A549 (cell line): ENCODE results near the gene DNAJC30.

Source experiments
- BHLHE40 ChIP-seq: IDR thresholded peaks from 2 replicates; pipeline ENCODE4 v1.6.1; 2012; ENCODE audit warnings: low read depth, low read length, inconsistent platforms
- CTCF ChIP-seq: fragments of >200 bp; sonication (Bioruptor Twin); formaldehyde crosslinking; IDR thresholded peaks from 3 replicates; pipeline ENCODE4 v1.5.1; 2016
- EHMT2 ChIP-seq: fragments of 200-600 bp; sonication (generic); IDR thresholded peaks from 2 replicates; pipeline ENCODE4 v1.6.1; 2016; ENCODE audit warnings: antibody characterized with exemption, low read depth, mild to moderate bottlenecking, moderate library complexity
- FOSL2 ChIP-seq, 2 experiments: fragments of 450-650 bp in 1 of 2; fragments of >200 bp in 1 of 2; sonication (Bioruptor Twin) in 1 of 2; formaldehyde crosslinking; IDR thresholded peaks; 2 replicates each; pipeline versions ENCODE4 v1.5.0 to v1.6.1; 2016 to 2020; ENCODE audit warnings: mild to moderate bottlenecking in 1 of 2, moderate library complexity in 1 of 2
- JUN ChIP-seq, 2 experiments: fragments of >200 bp; sonication (Bioruptor Twin); formaldehyde crosslinking; IDR thresholded peaks; 2 replicates in 1 of 2; 3 replicates in 1 of 2; pipeline ENCODE4 v1.6.1; 2016 to 2017
- JUNB ChIP-seq: fragments of >200 bp; sonication (Bioruptor Twin); formaldehyde crosslinking; IDR thresholded peaks from 2 replicates; pipeline ENCODE4 v1.6.1; 2016
- PHF8 ChIP-seq: fragments of 200-600 bp; sonication (generic); IDR thresholded peaks from 2 replicates; pipeline ENCODE4 v1.6.1; 2016; ENCODE audit warnings: low read depth, mild to moderate bottlenecking, antibody characterized with exemption, moderate library complexity, borderline replicate concordance
- RAD21 ChIP-seq, 2 experiments: fragments of >200 bp in 1 of 2; sonication (Bioruptor Twin) in 1 of 2; formaldehyde crosslinking in 1 of 2; IDR thresholded peaks in 1 of 2; conservative IDR thresholded peaks in 1 of 2; 2 replicates in 1 of 2; 3 replicates in 1 of 2; pipeline ENCODE4 v1.6.1; 2012 to 2018; ENCODE audit warnings: inconsistent platforms in 1 of 2
- REST ChIP-seq: fragments of 200-600 bp; sonication (generic); IDR thresholded peaks from 2 replicates; pipeline ENCODE4 v1.6.1; 2016; ENCODE audit warnings: antibody characterized with exemption, mild to moderate bottlenecking, moderate library complexity
- RNF2 ChIP-seq: fragments of 200-600 bp; sonication (generic); IDR thresholded peaks from 2 replicates; pipeline ENCODE4 v1.6.1; 2016; ENCODE audit warnings: low read depth, mild to moderate bottlenecking, antibody characterized with exemption, moderate library complexity, borderline replicate concordance
- TF ChIP-seq, protein P1 (sequence below): fragments of 150-350 bp; IDR thresholded peaks from 2 replicates; pipeline ENCODE4 v1.6.1; 2014; ENCODE audit warnings: low read depth, mild to moderate bottlenecking, low read length
- TF ChIP-seq, protein P2 (sequence below): IDR thresholded peaks from 2 replicates; pipeline ENCODE4 v1.6.1; 2012

GRCh38 chr7:73680501-73680900 lies 2.8 kb downstream of the DNAJC30 start:
- TF ChIP-seq CTCF: no peak
- no peak for TF ChIP-seq REST
- TF ChIP-seq PHF8: no peak
- TF ChIP-seq, protein P1, sequence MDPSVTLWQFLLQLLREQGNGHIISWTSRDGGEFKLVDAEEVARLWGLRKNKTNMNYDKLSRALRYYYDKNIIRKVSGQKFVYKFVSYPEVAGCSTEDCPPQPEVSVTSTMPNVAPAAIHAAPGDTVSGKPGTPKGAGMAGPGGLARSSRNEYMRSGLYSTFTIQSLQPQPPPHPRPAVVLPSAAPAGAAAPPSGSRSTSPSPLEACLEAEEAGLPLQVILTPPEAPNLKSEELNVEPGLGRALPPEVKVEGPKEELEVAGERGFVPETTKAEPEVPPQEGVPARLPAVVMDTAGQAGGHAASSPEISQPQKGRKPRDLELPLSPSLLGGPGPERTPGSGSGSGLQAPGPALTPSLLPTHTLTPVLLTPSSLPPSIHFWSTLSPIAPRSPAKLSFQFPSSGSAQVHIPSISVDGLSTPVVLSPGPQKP: no peak
- TF ChIP-seq EHMT2: no peak
- no peak for TF ChIP-seq FOSL2 (IDR thresholded peaks at IDR 0.05)
- no peak for TF ChIP-seq FOSL2 (CRISPR knock-in tag; IDR thresholded peaks at IDR 0.05)
- TF ChIP-seq RNF2: no peak
- TF ChIP-seq JUN (IDR thresholded peaks at IDR 0.05): no peak
- no peak for TF ChIP-seq BHLHE40
- TF ChIP-seq, protein P2, sequence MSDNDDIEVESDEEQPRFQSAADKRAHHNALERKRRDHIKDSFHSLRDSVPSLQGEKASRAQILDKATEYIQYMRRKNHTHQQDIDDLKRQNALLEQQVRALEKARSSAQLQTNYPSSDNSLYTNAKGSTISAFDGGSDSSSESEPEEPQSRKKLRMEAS: no peak
- TF ChIP-seq JUNB: no peak
- TF ChIP-seq RAD21 (conservative IDR thresholded peaks at IDR 0.05 in 1 of 2, IDR thresholded peaks at IDR 0.05 in 1 of 2): no peak
